GM13977 (cell line): Measurements from ENCODE around the gene SEL1L2.

Experiments
- DNase-seq: peaks from one replicate; pipeline ENCODE4 v3.0.0; 2012; ENCODE audit warnings: low spot score
- CTCF ChIP-seq: IDR thresholded peaks from 2 replicates; pipeline ENCODE4 v1.5.1; 2012; ENCODE audit warnings: mild to moderate bottlenecking, control low read depth; ENCODE audit not compliant: insufficient read depth; ENCODE audit errors: extremely low read depth, missing control alignments
- in situ Hi-C: fragments of 300-500 bp; cut with MboI; formaldehyde crosslinking; loops from one replicate; pipeline ENCODE4 v1.12.0; 2022; ENCODE audit warnings: low sequenced_read_pairs, low pct_unique_long_range_greater_than_20kb, mixed read lengths, inconsistent platforms; ENCODE audit not compliant: unreplicated experiment

SEL1L2 gene

GRCh38 chr20:13922241-13922640 lies 68.2 kb downstream of the SEL1L2 start:
- DNase-seq: no peak
- in situ Hi-C loops: no loop called here
- TF ChIP-seq CTCF: no peak

DNA sequence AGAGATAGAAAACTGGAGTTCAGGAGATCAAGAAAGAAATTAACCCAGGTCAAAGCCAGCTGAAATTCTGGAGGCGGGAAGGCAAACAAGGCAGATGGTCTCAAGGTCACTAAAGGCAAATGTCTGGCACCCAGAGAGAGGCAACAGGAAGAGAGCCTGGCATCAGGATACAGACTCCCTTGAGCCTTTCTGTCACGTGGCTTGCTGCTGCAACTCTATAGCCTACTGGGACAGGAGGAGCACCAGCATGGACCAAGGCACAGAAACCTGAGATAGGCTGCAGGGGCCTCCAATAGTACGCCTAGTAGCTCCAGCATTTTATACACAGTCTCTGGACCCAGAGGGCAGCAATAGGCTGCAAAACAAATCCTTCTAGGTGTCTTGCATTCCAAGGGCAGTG lies 75.1 kb downstream of the SEL1L2 start:
- no peak for TF ChIP-seq CTCF
- in situ Hi-C loops: no loop called here
- no peak for DNase-seq

GRCh38 chr20:13913572-13913971 lies 76.8 kb downstream of the SEL1L2 start:
- in situ Hi-C loops: no loop called here
- TF ChIP-seq CTCF: no peak
- no peak for DNase-seq

DNA sequence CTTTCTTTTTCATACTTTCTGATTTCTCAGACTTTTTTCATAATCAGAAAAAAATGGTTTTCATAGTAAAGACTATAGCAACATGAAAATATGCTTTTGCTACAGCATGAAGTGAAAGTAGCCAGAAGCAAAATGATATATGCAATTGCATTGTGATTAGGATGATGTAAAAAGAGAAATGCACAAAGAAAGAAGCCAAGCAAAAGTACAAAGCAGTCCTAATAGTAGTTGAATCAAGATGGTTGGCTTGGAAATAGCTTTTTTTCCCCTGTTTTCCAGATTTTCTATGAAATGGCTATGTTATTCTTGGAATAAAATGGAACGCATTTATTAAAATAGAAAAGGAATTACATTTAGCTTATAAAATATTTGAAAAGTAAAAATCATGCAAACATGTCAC lies 77.3 kb downstream of the SEL1L2 start:
- TF ChIP-seq CTCF: no peak
- in situ Hi-C loops: no loop called here

GRCh38 chr20:13910492-13910891 lies 79.9 kb downstream of the SEL1L2 start:
- in situ Hi-C loops: no loop called here
- no peak for TF ChIP-seq CTCF
- no peak for DNase-seq

More for the DNA sequence above, 77.3 kb downstream of the SEL1L2 start:
- DNase-seq: no peak

DNA sequence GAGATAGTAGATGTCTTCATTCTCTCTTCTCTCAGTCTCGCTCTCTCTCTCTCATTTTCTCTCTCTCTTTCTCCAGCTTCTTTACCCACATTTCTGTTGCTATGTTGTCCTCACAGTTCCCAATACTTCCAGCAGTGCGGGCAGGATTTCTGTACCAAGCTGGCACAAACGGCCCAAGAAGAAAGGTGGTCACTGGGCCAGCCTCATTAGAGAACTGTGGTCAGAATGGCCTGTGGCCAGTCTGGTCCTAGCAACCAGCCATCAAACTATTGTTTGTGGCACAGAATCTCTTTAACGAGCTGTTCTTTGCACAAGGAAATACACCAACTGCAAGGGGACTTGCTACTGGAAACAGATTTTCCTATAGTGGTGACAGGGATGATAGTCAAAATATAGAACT lies 81.3 kb downstream of the SEL1L2 start:
- in situ Hi-C loops: no loop called here
- TF ChIP-seq CTCF: no peak
- no peak for DNase-seq

DNA sequence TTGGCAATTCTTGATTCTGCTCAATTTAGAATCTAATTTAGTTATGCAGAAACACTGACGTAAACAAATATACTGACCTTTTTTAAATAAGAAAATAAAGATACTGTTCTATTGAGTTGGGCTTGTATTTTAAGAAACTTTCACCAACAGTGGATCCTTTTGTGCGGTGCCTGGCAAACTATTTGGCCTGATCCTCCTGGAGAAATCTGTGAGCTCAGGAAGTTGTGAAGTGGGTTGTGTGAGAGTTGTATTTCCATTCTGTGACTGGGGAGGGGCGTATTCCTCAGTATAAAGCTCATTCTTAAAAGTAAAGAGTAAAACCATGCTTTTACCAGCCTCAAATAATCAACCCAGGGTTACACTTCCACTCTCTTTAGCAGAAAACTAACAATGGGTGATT lies 85.6 kb downstream of the SEL1L2 start:
- in situ Hi-C loops: no loop called here
- no peak for DNase-seq
- TF ChIP-seq CTCF: no peak
